Measurements from ENCODE around the gene GJD4. TPM values are rescaled to one million over a fixed set of nuclear protein-coding genes. Genes with fewer than 3 reads are reported as not detected.
A peak's percentile ranks its signal among the peaks of the same experiment; 100 is the strongest.

GJD4 gene
- total RNA-seq, 1 experiment from 2014 or later = not detected

- TF ChIP-seq, protein P1, sequence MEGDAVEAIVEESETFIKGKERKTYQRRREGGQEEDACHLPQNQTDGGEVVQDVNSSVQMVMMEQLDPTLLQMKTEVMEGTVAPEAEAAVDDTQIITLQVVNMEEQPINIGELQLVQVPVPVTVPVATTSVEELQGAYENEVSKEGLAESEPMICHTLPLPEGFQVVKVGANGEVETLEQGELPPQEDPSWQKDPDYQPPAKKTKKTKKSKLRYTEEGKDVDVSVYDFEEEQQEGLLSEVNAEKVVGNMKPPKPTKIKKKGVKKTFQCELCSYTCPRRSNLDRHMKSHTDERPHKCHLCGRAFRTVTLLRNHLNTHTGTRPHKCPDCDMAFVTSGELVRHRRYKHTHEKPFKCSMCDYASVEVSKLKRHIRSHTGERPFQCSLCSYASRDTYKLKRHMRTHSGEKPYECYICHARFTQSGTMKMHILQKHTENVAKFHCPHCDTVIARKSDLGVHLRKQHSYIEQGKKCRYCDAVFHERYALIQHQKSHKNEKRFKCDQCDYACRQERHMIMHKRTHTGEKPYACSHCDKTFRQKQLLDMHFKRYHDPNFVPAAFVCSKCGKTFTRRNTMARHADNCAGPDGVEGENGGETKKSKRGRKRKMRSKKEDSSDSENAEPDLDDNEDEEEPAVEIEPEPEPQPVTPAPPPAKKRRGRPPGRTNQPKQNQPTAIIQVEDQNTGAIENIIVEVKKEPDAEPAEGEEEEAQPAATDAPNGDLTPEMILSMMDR (IDR thresholded peaks at IDR 0.05; ENCODE audit: unreplicated experiment) = no peak
- H3K4me3 Mint-ChIP-seq (ENCODE audit: unreplicated experiment) = no peak overlapping the region
- H3K36me3 Mint-ChIP-seq (ENCODE audit: insufficient read depth, unreplicated experiment) = no peaks in the 10 kb centered on the region
- peaks cover 16% of the 10 kb centered on the region for H3K27me3 Mint-ChIP-seq (ENCODE audit: insufficient read depth, unreplicated experiment)
- CTCF ChIA-PET = interaction anchor here (0.6 kb wide), 1 partner anchor 62 kb away, joined by 4 read pairs; no protein-coding TSS in a partner anchor
- DNase-seq (ENCODE audit: unreplicated experiment) = peak; percentile 27
- no peak overlapping the region for H3K27ac Mint-ChIP-seq (ENCODE audit: low read depth, unreplicated experiment)
- BruUV-seq (replicated peaks) = no TSS peak
- peaks cover 6% of the 10 kb centered on the region for H3K4me1 Mint-ChIP-seq (ENCODE audit: insufficient read depth, unreplicated experiment)
- POLR2A ChIA-PET = no interaction called here
- intact Hi-C loops (cut with micrococcal nuclease) = no loop called here
- no peaks in the 10 kb centered on the region for H3K9me3 Mint-ChIP-seq (ENCODE audit: unreplicated experiment)
Measured at GRCh38 chr10:35585903-35586535, 19.1 kb upstream of the GJD4 start.

DNA sequence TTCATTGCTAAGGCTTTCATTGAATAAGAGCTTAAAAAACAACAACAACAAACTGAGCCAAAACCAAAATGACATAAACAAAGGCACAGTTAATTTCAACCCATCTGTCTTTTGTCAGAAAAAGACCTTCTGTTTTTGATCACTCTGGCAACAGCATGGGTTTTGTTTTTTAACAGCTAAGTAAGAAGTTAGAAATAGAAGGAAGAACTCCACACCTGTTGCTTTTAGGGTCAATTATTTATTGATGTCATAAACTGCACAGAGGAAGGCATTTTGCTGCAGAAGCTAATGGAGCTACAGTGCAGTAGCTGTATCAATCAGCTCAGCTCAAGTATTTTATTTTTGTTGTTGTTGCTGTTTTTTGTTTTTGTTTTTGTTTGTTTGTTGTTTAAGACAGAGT is 16.3 kb upstream of the GJD4 start:
- no TSS peak for BruUV-seq (replicated peaks)
- TF ChIP-seq, protein P1 (IDR thresholded peaks at IDR 0.05; ENCODE audit: unreplicated experiment) = no peak
- Mint-ChIP-seq H3K36me3 (ENCODE audit: insufficient read depth, unreplicated experiment) (no peaks in the 10 kb centered on the region), H3K4me3 (ENCODE audit: unreplicated experiment) (no peak overlapping the region), H3K27me3 (ENCODE audit: insufficient read depth, unreplicated experiment) (peaks cover 28% of the 10 kb centered on the region), H3K4me1 (ENCODE audit: insufficient read depth, unreplicated experiment) (peaks cover 6% of the 10 kb centered on the region), H3K9me3 (ENCODE audit: unreplicated experiment) (peaks cover 9% of the 10 kb centered on the region), H3K27ac (ENCODE audit: low read depth, unreplicated experiment) (no peak overlapping the region)
- intact Hi-C loops (cut with micrococcal nuclease) = no loop called here
- ChIA-PET CTCF (interaction anchor here (0.6 to 1.3 kb wide), 8 partner anchors 10 to 1191 kb away, joined by 3 to 5 read pairs (median 4); no protein-coding TSS in a partner anchor), POLR2A (no interaction called here)
- no peak for DNase-seq (ENCODE audit: unreplicated experiment)

GRCh38 chr10:35592441-35592840 is 12.7 kb upstream of the GJD4 start:
- H3K4me1 Mint-ChIP-seq (ENCODE audit: insufficient read depth, unreplicated experiment) = no peaks in the 10 kb centered on the region
- no peaks in the 10 kb centered on the region for H3K36me3 Mint-ChIP-seq (ENCODE audit: insufficient read depth, unreplicated experiment)
- intact Hi-C loops (cut with micrococcal nuclease) = no loop called here
- H3K9me3 Mint-ChIP-seq (ENCODE audit: unreplicated experiment) = peaks cover 9% of the 10 kb centered on the region
- ChIA-PET POLR2A (no interaction called here), CTCF (interaction anchor here (1.3 kb wide), 1 partner anchor 29 kb away, joined by 6 read pairs; no protein-coding TSS in a partner anchor)
- H3K27me3 Mint-ChIP-seq (ENCODE audit: insufficient read depth, unreplicated experiment) = peaks cover 20% of the 10 kb centered on the region
- no peak for DNase-seq (ENCODE audit: unreplicated experiment)
- no peak overlapping the region for H3K27ac Mint-ChIP-seq (ENCODE audit: low read depth, unreplicated experiment)
- no peak overlapping the region for H3K4me3 Mint-ChIP-seq (ENCODE audit: unreplicated experiment)
- TF ChIP-seq, protein P1 (IDR thresholded peaks at IDR 0.05; ENCODE audit: unreplicated experiment) = no peak
- BruUV-seq (replicated peaks) = no TSS peak

GRCh38 chr10:35594115-35595079 is 10.7 kb upstream of the GJD4 start:
- DNase-seq (ENCODE audit: unreplicated experiment) = no peak
- ChIA-PET POLR2A (no interaction called here), CTCF (interaction anchor here (1.0 to 1.8 kb wide), 2 partner anchors 31 to 41 kb away, joined by 5 read pairs; no protein-coding TSS in a partner anchor)
- Mint-ChIP-seq H3K4me1 (ENCODE audit: insufficient read depth, unreplicated experiment) (no peaks in the 10 kb centered on the region), H3K4me3 (ENCODE audit: unreplicated experiment) (no peak overlapping the region), H3K27me3 (ENCODE audit: insufficient read depth, unreplicated experiment) (peaks cover 21% of the 10 kb centered on the region), H3K27ac (ENCODE audit: low read depth, unreplicated experiment) (no peak overlapping the region), H3K36me3 (ENCODE audit: insufficient read depth, unreplicated experiment) (no peaks in the 10 kb centered on the region), H3K9me3 (ENCODE audit: unreplicated experiment) (peaks cover 9% of the 10 kb centered on the region)
- TF ChIP-seq, protein P1 (IDR thresholded peaks at IDR 0.05; ENCODE audit: unreplicated experiment) = no peak
- no TSS peak for BruUV-seq (replicated peaks)
- intact Hi-C loops (cut with micrococcal nuclease) = no loop called here

All from MCF 10A (cell line).